Measurements from ENCODE around the gene RCAN1. TPM values are rescaled to one million over a fixed set of nuclear protein-coding genes. Genes with fewer than 3 reads are reported as not detected.

Gene RCAN1
- total and polyA plus RNA-seq, 3 donors from 2014 or later: 16.7 to 21.9 (median 20.6) TPM

DNA sequence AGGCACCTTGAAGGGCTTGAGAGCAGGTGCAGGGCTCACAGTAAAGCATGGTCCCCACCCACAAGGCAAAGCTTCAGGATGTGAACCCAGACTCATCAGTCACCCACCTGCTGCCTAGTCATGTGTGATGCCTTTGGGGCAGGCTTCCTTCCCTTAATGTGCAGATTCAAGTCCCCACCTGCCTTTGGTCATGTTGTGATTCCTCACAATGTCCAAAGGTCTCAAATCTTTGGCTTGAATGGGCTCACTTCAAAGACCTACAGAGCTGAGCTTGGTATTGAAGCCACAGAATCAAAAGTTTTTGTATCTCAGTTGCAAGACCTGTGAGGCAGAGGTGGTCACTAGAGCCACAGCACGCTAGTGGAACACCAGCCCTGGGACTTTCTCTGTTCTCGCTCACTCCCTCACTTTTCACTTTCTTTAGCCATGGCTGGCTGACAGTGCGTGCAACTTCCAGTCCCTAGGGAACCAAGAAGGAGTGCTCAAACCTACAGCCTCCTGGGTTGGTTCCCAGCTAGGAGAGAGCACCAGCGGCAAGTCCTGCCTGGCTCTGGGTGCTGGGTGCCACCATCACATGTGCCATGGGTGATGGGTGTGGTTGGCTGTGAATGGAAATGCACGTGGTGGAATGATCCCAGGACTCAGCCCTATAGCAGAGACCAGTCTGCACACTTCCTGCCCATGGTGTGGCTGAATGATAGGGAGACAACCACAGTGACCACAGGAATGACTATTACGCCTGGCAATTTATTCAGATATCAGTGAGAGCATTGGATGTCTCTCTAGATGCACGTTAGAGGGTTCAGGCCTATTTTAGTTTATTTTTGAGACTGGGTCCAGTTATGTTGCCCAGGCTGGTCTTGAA is 27.5 kb upstream of the RCAN1 start:
- Histone ChIP-seq H3K27me3 (no peaks in the 10 kb centered on the region), H3K4me1 (no peaks in the 10 kb centered on the region), H3K4me3 (no peak overlapping the region), H3K9me3 (no peaks in the 10 kb centered on the region), H3K27ac (no peak overlapping the region), H3K36me3 (ENCODE audit: low read depth, missing control alignments) (no peaks in the 10 kb centered on the region)
- no peak for TF ChIP-seq POLR2A (IDR thresholded peaks at IDR 0.05)
- TF ChIP-seq, protein P1, sequence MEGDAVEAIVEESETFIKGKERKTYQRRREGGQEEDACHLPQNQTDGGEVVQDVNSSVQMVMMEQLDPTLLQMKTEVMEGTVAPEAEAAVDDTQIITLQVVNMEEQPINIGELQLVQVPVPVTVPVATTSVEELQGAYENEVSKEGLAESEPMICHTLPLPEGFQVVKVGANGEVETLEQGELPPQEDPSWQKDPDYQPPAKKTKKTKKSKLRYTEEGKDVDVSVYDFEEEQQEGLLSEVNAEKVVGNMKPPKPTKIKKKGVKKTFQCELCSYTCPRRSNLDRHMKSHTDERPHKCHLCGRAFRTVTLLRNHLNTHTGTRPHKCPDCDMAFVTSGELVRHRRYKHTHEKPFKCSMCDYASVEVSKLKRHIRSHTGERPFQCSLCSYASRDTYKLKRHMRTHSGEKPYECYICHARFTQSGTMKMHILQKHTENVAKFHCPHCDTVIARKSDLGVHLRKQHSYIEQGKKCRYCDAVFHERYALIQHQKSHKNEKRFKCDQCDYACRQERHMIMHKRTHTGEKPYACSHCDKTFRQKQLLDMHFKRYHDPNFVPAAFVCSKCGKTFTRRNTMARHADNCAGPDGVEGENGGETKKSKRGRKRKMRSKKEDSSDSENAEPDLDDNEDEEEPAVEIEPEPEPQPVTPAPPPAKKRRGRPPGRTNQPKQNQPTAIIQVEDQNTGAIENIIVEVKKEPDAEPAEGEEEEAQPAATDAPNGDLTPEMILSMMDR (IDR thresholded peaks at IDR 0.05): no peak
- intact Hi-C loops (cut with DNase I; ENCODE audit: low total_unique reads): no loop called here
- WGBS, 2 donors: 85 to 94% methylated on average over 7 of the region's 7 CpGs
- no peak for DNase-seq

GRCh38 chr21:34640858-34641257 is 25.9 kb upstream of the RCAN1 start:
- DNase-seq: no peak
- H3K4me3 ChIP-seq: no peak overlapping the region
- H3K36me3 ChIP-seq (ENCODE audit: low read depth, missing control alignments): no peaks in the 10 kb centered on the region
- H3K9me3 ChIP-seq: no peaks in the 10 kb centered on the region
- H3K4me1 ChIP-seq: no peaks in the 10 kb centered on the region
- WGBS, 2 donors: 79 to 84% methylated on average over 4 of the region's 4 CpGs
- no peak for TF ChIP-seq POLR2A (IDR thresholded peaks at IDR 0.05)
- TF ChIP-seq, protein P1 (IDR thresholded peaks at IDR 0.05): no peak
- no peaks in the 10 kb centered on the region for H3K27me3 ChIP-seq
- intact Hi-C loops (cut with DNase I; ENCODE audit: low total_unique reads): no loop called here
- no peak overlapping the region for H3K27ac ChIP-seq

- no peak overlapping the region for H3K4me3 ChIP-seq
- DNase-seq: no peak
- intact Hi-C loops (cut with DNase I; ENCODE audit: low total_unique reads): no loop called here
- H3K27ac ChIP-seq: no peak overlapping the region
- no peaks in the 10 kb centered on the region for H3K9me3 ChIP-seq
- no peaks in the 10 kb centered on the region for H3K36me3 ChIP-seq (ENCODE audit: low read depth, missing control alignments)
- WGBS, 2 donors: 63 to 68% methylated on average over 9 of the region's 9 CpGs
- no peak for TF ChIP-seq POLR2A (IDR thresholded peaks at IDR 0.05)
- TF ChIP-seq, protein P1 (IDR thresholded peaks at IDR 0.05): no peak
- no peaks in the 10 kb centered on the region for H3K27me3 ChIP-seq
- H3K4me1 ChIP-seq: no peaks in the 10 kb centered on the region
Measured at GRCh38 chr21:34639882-34640788, 25.2 kb upstream of the RCAN1 start.

- H3K4me1 ChIP-seq: no peaks in the 10 kb centered on the region
- H3K36me3 ChIP-seq (ENCODE audit: low read depth, missing control alignments): no peaks in the 10 kb centered on the region
- WGBS, 2 donors: 65 to 67% methylated on average over 1 of the region's 1 CpG
- no peaks in the 10 kb centered on the region for H3K27me3 ChIP-seq
- DNase-seq: no peak
- no peaks in the 10 kb centered on the region for H3K9me3 ChIP-seq
- no peak overlapping the region for H3K4me3 ChIP-seq
- no peak overlapping the region for H3K27ac ChIP-seq
- TF ChIP-seq, protein P1 (IDR thresholded peaks at IDR 0.05): no peak
- no peak for TF ChIP-seq POLR2A (IDR thresholded peaks at IDR 0.05)
- intact Hi-C loops (cut with DNase I; ENCODE audit: low total_unique reads): no loop called here
Measured at GRCh38 chr21:34639250-34639649, 24.3 kb upstream of the RCAN1 start.

All from testis (tissue), 3 donors.